ENCODE measurements around the gene HINT3. TPM values are rescaled to one million over a fixed set of nuclear protein-coding genes. Genes with fewer than 3 reads are reported as not detected.

The HINT3 gene
- total RNA-seq, 1 donor from 2014 or later = 20.9 TPM

- Mint-ChIP-seq H3K36me3 (ENCODE audit: insufficient read depth) (peaks cover 25% of the 10 kb centered on the region), H3K9me3 (ENCODE audit: low read depth) (no peaks in the 10 kb centered on the region), H3K27ac (peak overlapping the region; percentile 45), H3K4me1 (ENCODE audit: low read depth) (no peaks in the 10 kb centered on the region), H3K4me3 (ENCODE audit: low read depth) (no peak overlapping the region), H3K27me3 (no peaks in the 10 kb centered on the region)
- no peak for DNase-seq (ENCODE audit: low spot score, unreplicated experiment)
- TF ChIP-seq, protein P1, sequence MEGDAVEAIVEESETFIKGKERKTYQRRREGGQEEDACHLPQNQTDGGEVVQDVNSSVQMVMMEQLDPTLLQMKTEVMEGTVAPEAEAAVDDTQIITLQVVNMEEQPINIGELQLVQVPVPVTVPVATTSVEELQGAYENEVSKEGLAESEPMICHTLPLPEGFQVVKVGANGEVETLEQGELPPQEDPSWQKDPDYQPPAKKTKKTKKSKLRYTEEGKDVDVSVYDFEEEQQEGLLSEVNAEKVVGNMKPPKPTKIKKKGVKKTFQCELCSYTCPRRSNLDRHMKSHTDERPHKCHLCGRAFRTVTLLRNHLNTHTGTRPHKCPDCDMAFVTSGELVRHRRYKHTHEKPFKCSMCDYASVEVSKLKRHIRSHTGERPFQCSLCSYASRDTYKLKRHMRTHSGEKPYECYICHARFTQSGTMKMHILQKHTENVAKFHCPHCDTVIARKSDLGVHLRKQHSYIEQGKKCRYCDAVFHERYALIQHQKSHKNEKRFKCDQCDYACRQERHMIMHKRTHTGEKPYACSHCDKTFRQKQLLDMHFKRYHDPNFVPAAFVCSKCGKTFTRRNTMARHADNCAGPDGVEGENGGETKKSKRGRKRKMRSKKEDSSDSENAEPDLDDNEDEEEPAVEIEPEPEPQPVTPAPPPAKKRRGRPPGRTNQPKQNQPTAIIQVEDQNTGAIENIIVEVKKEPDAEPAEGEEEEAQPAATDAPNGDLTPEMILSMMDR (IDR thresholded peaks at IDR 0.05; ENCODE audit: unreplicated experiment) = no peak
Measured at GRCh38 chr6:126026001-126026400, 69.4 kb downstream of the HINT3 start.

DNA sequence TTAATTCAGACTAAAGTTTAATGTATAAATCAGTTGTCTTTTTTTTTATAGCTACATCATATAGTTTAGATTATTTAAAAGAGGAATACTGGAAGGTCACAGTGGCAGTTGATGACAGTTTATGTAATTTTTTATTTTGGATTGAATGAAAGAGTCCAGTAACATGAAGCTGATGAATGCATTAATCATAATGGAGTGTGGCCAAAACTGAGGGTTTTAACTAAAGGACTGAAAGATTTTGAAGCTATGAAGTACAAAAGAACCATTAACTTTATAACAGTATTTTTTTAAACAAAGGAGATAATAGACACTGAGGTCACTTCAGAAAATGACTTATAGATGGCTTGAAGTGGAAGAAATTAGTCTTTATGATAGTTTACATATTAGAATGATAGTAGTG, 71.0 kb downstream of the HINT3 start:
- H3K9me3 Mint-ChIP-seq (ENCODE audit: low read depth) = no peaks in the 10 kb centered on the region
- no peaks in the 10 kb centered on the region for H3K27me3 Mint-ChIP-seq
- peaks cover 18% of the 10 kb centered on the region for H3K36me3 Mint-ChIP-seq (ENCODE audit: insufficient read depth)
- TF ChIP-seq, protein P1 (IDR thresholded peaks at IDR 0.05; ENCODE audit: unreplicated experiment) = no peak
- H3K27ac Mint-ChIP-seq = no peak overlapping the region
- DNase-seq (ENCODE audit: low spot score, unreplicated experiment) = no peak
- no peaks in the 10 kb centered on the region for H3K4me1 Mint-ChIP-seq (ENCODE audit: low read depth)
- H3K4me3 Mint-ChIP-seq (ENCODE audit: low read depth) = no peak overlapping the region

Other genes with a start within 250 kb of the HINT3 start
- gene HEY2, start 207.1 kb upstream of the HINT3 start, total RNA-seq = 1.4 and 2.3 TPM in 2 replicates
- 13.6 and 18.0 TPM in 2 replicates for gene NCOA7, start 165.8 kb upstream of the HINT3 start, total RNA-seq
- gene TRMT11, start 29.8 kb downstream of the HINT3 start, total RNA-seq = 25.1 and 32.9 TPM in 2 replicates